SK-N-SH (cell line): ENCODE measurements around the gene PHACTR3. TPM values are rescaled to one million over a fixed set of nuclear protein-coding genes. Genes with fewer than 3 reads are reported as not detected.

ENCODE experiments used
- CTCF ChIA-PET: fragments of 300-600, 350-600 bp; formaldehyde crosslinking; extraction: SDS; loops from one replicate; lab custom pipeline; 2021; lab: Yijun Ruan, JAX
- POLR2A ChIA-PET: fragments of 350-600 bp; sonication (Branson Sonifier 250); formaldehyde crosslinking; extraction: SDS; loops from one replicate; lab custom pipeline; 2020; ENCODE audit warnings: antibody characterized with exemption, inconsistent platforms; lab: Yijun Ruan, JAX
- DNase-seq: peaks from one replicate; pipeline ENCODE4 v3.0.0; 2012
- H2AFZ ChIP-seq: fragments of 200-600 bp; sonication (generic); 2 replicates; pipeline ENCODE4 v1.8.1; 2016; ENCODE audit warnings: antibody characterized with exemption, mild to moderate bottlenecking, low read depth
- H3F3A ChIP-seq: fragments of 200-600 bp; sonication (generic); replicated peaks from 2 replicates; pipeline ENCODE3; 2016; ENCODE audit warnings: antibody characterized with exemption, mild to moderate bottlenecking; ENCODE audit not compliant: insufficient read depth
- H3K27ac ChIP-seq, 2 experiments: fragments of 200-500 bp in 1 of 2; fragments of 200-600 bp in 1 of 2; sonication (Bioruptor generic) in 1 of 2; sonication (generic), shearing (Covaris generic) in 1 of 2; 2 replicates each; pipeline versions ENCODE4 v1.5.1 to v1.6.1; 2014 to 2016; ENCODE audit warnings: low read depth in 2 of 2, inconsistent platforms in 1 of 2, low read length in 1 of 2, mild to moderate bottlenecking in 1 of 2, mixed read lengths in 1 of 2
- H3K27me3 ChIP-seq: fragments of 200-600 bp; sonication (generic), shearing (Covaris generic); 2 replicates; pipeline ENCODE4 v1.6.1; 2016; ENCODE audit warnings: mixed run types; ENCODE audit not compliant: insufficient read depth
- H3K36me3 ChIP-seq, 2 experiments: fragments of 200-500 bp in 1 of 2; fragments of 200-600 bp in 1 of 2; sonication (Bioruptor generic) in 1 of 2; sonication (generic) in 1 of 2; replicated peaks in 1 of 2; 2 replicates each; pipeline versions ENCODE3 to v1.5.1; 2014 to 2016; ENCODE audit warnings: low read length in 1 of 2, mild to moderate bottlenecking in 1 of 2; ENCODE audit not compliant: insufficient read depth in 2 of 2, control insufficient read depth in 1 of 2
- H3K4me1 ChIP-seq, 2 experiments: fragments of 200-500 bp in 1 of 2; fragments of 200-600 bp in 1 of 2; sonication (Bioruptor generic) in 1 of 2; sonication (generic), shearing (Covaris generic) in 1 of 2; 2 replicates each; pipeline versions ENCODE4 v1.5.1 to v1.6.1; 2014 to 2016; ENCODE audit warnings: low read depth in 1 of 2, low read length in 1 of 2, mixed run types in 1 of 2; ENCODE audit not compliant: insufficient read depth in 2 of 2, control insufficient read depth in 1 of 2
- H3K4me2 ChIP-seq: fragments of 200-600 bp; sonication (generic), shearing (Covaris generic); 2 replicates; pipeline ENCODE4 v1.6.1; 2017; ENCODE audit warnings: mixed run types
- H3K4me3 ChIP-seq, 2 experiments: fragments of 200-500 bp in 1 of 2; fragments of 200-600 bp in 1 of 2; sonication (Bioruptor generic) in 1 of 2; sonication (generic), shearing (Covaris generic) in 1 of 2; 2 replicates each; pipeline versions ENCODE4 v1.5.1 to v1.8.1; 2014 to 2016; ENCODE audit warnings: low read depth in 2 of 2, inconsistent platforms in 1 of 2, low read length in 1 of 2, mild to moderate bottlenecking in 1 of 2, mixed read lengths in 1 of 2, moderate library complexity in 1 of 2
- H3K79me2 ChIP-seq: fragments of 200-600 bp; sonication (generic); 2 replicates; pipeline ENCODE4 v1.8.1; 2017; ENCODE audit warnings: mild to moderate bottlenecking; ENCODE audit not compliant: insufficient read depth
- H3K9ac ChIP-seq: fragments of 200-600 bp; sonication (generic); 2 replicates; pipeline ENCODE4 v1.6.1; 2017; ENCODE audit warnings: mixed run types
- H3K9me2 ChIP-seq: fragments of 200-600 bp; sonication (generic); 2 replicates; pipeline ENCODE4 v1.6.1; 2017; ENCODE audit warnings: mixed run types
- H3K9me3 ChIP-seq: fragments of 200-600 bp; sonication (generic); 2 replicates; pipeline ENCODE4 v1.6.1; 2017; ENCODE audit warnings: mixed run types, mild to moderate bottlenecking, moderate library complexity
- H4K20me1 ChIP-seq: fragments of 200-600 bp; sonication (generic); 2 replicates; pipeline ENCODE4 v1.6.1; 2017; ENCODE audit warnings: mild to moderate bottlenecking, mixed run types; ENCODE audit not compliant: insufficient read depth
- CHD2 ChIP-seq: fragments of 150-350 bp; IDR thresholded peaks from 2 replicates; pipeline ENCODE4 v1.6.1; 2018; ENCODE audit warnings: low read length; ENCODE audit not compliant: partially characterized antibody
- ELF1 ChIP-seq: IDR thresholded peaks from 2 replicates; pipeline ENCODE4 v1.4.0; 2012
- EP300 ChIP-seq, 2 experiments: IDR thresholded peaks; 2 replicates each; pipeline versions ENCODE4 v1.4.0 to v1.6.1; 2012; ENCODE audit warnings: borderline replicate concordance in 1 of 2, low read depth in 1 of 2, low read length in 1 of 2
- FOXJ3 ChIP-seq: sonication (generic); formaldehyde crosslinking; IDR thresholded peaks from 2 replicates; pipeline ENCODE4 v1.5.1; 2020; ENCODE audit warnings: mild to moderate bottlenecking, missing genetic modification reagents
- GABPA ChIP-seq: IDR thresholded peaks from 2 replicates; pipeline ENCODE4 v1.4.0; 2012; ENCODE audit warnings: low read depth, mild to moderate bottlenecking
- MEF2A ChIP-seq: IDR thresholded peaks from 2 replicates; pipeline ENCODE4 v1.4.0; 2012; ENCODE audit warnings: low read depth, borderline replicate concordance
- NRF1 ChIP-seq: IDR thresholded peaks from 2 replicates; pipeline ENCODE4 v1.6.1; 2012; ENCODE audit warnings: low read depth, mild to moderate bottlenecking, low read length
- POLR2AphosphoS5 ChIP-seq: IDR thresholded peaks from 2 replicates; pipeline ENCODE4 v1.6.1; 2012; ENCODE audit warnings: low read depth, low read length
- RAD21 ChIP-seq: IDR thresholded peaks from 2 replicates; pipeline ENCODE4 v1.6.1; 2012; ENCODE audit warnings: mild to moderate bottlenecking, low read length
- RCOR1 ChIP-seq: fragments of 150-350 bp; IDR thresholded peaks from 2 replicates; pipeline ENCODE4 v1.6.1; 2017; ENCODE audit warnings: antibody characterized with exemption, low read length
- RFX5 ChIP-seq: IDR thresholded peaks from 2 replicates; pipeline ENCODE4 v1.6.1; 2012; ENCODE audit warnings: mild to moderate bottlenecking, improper control_type of control experiment, low read length
- RXRA ChIP-seq: IDR thresholded peaks from 2 replicates; pipeline ENCODE4 v1.4.0; 2012; ENCODE audit warnings: low read depth, mild to moderate bottlenecking, borderline replicate concordance
- SIN3A ChIP-seq: IDR thresholded peaks from 2 replicates; pipeline ENCODE4 v1.6.1; 2012; ENCODE audit warnings: low read depth, mild to moderate bottlenecking, low read length, moderate library complexity, borderline replicate concordance
- TAF1 ChIP-seq: IDR thresholded peaks from 2 replicates; pipeline ENCODE4 v1.6.1; 2012; ENCODE audit warnings: low read depth, mild to moderate bottlenecking, low read length, moderate library complexity, borderline replicate concordance
- TCF12 ChIP-seq: IDR thresholded peaks from 2 replicates; pipeline ENCODE4 v1.4.0; 2012
- TEAD4 ChIP-seq: IDR thresholded peaks from 2 replicates; pipeline ENCODE4 v1.4.0; 2012; ENCODE audit warnings: mild to moderate bottlenecking, borderline replicate concordance; ENCODE audit not compliant: insufficient read depth
- WGBS: methylation state at CpG from one replicate; pipeline ENCODE4 v1.1.6; 2017; ENCODE audit warnings: low lambda C conversion rate; 5-methylcytosine and 5-hydroxymethylcytosine counted together
- polyA plus RNA-seq, 3 experiments: library from polyadenylated mRNA; depleted of rRNA; stranded (reverse); fragments of >200 nt; gene quantifications; 2 replicates each; pipeline ENCODE4 v1.2.3, GENCODE V29; 2012
- TF ChIP-seq, protein P1 (sequence below): fragments of 150-350 bp; IDR thresholded peaks from 2 replicates; pipeline ENCODE4 v1.6.1; 2017; ENCODE audit warnings: antibody characterized with exemption, low read length, low read depth, borderline replicate concordance
- TF ChIP-seq, protein P2 (sequence below): fragments of 200-600 bp; sonication (generic); IDR thresholded peaks from 2 replicates; pipeline ENCODE4 v1.6.1; 2017; ENCODE audit warnings: antibody characterized with exemption, mild to moderate bottlenecking, moderate library complexity
- TF ChIP-seq, protein P3 (sequence below): IDR thresholded peaks from 2 replicates; pipeline ENCODE4 v1.4.0; 2012; ENCODE audit warnings: low read depth, borderline replicate concordance
- TF ChIP-seq, protein P4 (sequence below): fragments of 150-350 bp; IDR thresholded peaks from 2 replicates; pipeline ENCODE4 v1.6.1; 2016; ENCODE audit warnings: mild to moderate bottlenecking, low read depth, low read length
- TF ChIP-seq, protein P5 (sequence below): IDR thresholded peaks from 2 replicates; pipeline ENCODE4 v1.4.0; 2012; ENCODE audit warnings: low read depth

Gene PHACTR3
- polyA plus RNA-seq, 1 of the 3 experiments (the other 2 are of a cell fraction): 0.10 TPM

DNA sequence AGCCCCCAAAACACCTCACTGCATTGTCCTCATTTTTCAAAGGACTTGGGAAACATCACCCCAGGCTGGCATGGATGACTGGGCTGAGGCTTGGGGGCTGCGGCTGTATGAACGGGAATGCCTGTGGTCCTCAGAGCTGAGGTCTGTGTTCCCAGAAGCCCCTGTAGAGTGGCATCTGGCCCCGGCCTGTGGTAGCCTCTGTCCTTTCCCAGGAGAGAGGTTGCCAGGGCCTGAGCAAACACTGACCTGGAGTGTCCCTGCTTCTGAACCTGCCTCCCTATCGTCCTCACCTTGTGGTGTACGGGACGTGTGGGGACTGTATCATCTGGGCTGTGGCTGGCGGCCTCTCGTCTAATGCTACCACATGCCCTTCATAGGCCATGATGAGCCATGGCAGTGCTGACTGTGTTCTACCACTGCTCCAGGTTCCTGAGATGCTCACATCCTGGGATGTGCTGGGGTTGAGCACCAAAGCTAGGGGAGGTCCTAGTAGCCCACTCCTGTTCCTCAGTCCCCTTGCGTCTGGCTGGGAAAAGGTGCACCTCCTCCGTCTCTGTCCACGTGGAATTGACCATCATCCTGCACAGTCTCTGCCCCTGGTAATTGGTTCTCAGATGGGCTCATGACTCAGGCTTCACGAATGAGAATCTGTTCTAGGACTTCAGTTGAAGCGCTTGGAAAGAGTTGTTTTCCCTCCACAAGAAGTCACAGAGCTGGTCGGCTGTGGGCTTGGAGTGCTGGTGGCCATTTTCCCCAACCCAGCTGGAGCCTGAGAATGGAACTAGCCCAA, 27.6 kb downstream of the PHACTR3 start:
- WGBS: 52% methylated on average over 7 of the region's 14 CpGs

DNA sequence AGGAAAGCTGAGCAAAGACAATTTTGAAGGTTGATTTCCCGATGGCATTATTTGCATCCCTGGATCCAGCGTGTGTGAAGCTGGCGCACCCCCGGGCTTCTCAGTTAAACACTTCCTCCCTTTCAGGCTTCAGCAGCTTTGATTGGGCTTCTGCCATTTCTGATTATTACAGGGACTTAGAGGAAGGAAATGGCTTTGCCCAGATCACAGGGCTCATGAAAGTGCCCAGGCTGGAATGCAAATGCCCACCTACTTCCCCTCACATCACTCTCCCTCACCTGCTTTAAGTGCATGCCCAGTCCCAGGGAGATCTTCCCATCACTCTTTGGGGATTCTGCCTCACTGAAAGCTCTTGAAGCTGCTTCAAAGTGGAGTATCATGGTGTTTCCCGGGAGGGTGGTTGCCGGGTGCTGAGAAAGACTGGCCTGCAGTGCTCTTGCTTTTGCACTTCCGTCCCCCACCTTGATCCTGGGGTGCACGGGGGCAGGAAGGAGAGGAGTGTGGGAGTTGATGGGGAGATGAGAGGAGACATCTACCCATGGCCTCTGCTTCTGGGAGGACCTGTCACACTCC, 28.3 kb downstream of the PHACTR3 start:
- Histone ChIP-seq H2AFZ (no peak overlapping the region), H3K9ac (no peak overlapping the region), H3K4me3 (no peak overlapping the region), H3K9me2 (no peaks in the 10 kb centered on the region), H3K27me3 (no peaks in the 10 kb centered on the region), H3K27ac (no peak overlapping the region), H4K20me1 (no peaks in the 10 kb centered on the region), H3K79me2 (no peaks in the 10 kb centered on the region), H3K9me3 (no peaks in the 10 kb centered on the region), H3K36me3 (no peaks in the 10 kb centered on the region), H3F3A (no peaks in the 10 kb centered on the region), H3K4me1 (no peaks in the 10 kb centered on the region; a peak in 1 of 4 replicates), H3K4me2 (no peak overlapping the region)
- WGBS: 34% methylated on average over 5 of the region's 8 CpGs
- POLR2A ChIA-PET: no interaction called here
- no peak for DNase-seq
- CTCF ChIA-PET: interaction anchor here (0.8 kb wide), 1 partner anchor 33 kb away, joined by 3 read pairs; no protein-coding TSS in a partner anchor
- TF ChIP-seq, protein P1, sequence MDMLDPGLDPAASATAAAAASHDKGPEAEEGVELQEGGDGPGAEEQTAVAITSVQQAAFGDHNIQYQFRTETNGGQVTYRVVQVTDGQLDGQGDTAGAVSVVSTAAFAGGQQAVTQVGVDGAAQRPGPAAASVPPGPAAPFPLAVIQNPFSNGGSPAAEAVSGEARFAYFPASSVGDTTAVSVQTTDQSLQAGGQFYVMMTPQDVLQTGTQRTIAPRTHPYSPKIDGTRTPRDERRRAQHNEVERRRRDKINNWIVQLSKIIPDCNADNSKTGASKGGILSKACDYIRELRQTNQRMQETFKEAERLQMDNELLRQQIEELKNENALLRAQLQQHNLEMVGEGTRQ: no peak
- TF ChIP-seq EP300 (IDR thresholded peaks at IDR 0.05; ENCODE audit: borderline replicate concordance in 1 of 2, low read depth in 1 of 2, low read length in 1 of 2) (no peak), POLR2AphosphoS5 (no peak), NRF1 (no peak), ELF1 (no peak), SIN3A (no peak), CHD2 (no peak), TCF12 (no peak), RXRA (no peak)
- TF ChIP-seq, protein P2, sequence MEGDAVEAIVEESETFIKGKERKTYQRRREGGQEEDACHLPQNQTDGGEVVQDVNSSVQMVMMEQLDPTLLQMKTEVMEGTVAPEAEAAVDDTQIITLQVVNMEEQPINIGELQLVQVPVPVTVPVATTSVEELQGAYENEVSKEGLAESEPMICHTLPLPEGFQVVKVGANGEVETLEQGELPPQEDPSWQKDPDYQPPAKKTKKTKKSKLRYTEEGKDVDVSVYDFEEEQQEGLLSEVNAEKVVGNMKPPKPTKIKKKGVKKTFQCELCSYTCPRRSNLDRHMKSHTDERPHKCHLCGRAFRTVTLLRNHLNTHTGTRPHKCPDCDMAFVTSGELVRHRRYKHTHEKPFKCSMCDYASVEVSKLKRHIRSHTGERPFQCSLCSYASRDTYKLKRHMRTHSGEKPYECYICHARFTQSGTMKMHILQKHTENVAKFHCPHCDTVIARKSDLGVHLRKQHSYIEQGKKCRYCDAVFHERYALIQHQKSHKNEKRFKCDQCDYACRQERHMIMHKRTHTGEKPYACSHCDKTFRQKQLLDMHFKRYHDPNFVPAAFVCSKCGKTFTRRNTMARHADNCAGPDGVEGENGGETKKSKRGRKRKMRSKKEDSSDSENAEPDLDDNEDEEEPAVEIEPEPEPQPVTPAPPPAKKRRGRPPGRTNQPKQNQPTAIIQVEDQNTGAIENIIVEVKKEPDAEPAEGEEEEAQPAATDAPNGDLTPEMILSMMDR: no peak

More for the DNA sequence above, 27.6 kb downstream of the PHACTR3 start:
- no peak for DNase-seq
- CTCF ChIA-PET: interaction anchor here (0.8 kb wide), 1 partner anchor 33 kb away, joined by 3 read pairs; no protein-coding TSS in a partner anchor
- Histone ChIP-seq H3K4me2 (no peak overlapping the region), H3F3A (no peaks in the 10 kb centered on the region), H3K9me3 (no peaks in the 10 kb centered on the region), H3K27me3 (no peaks in the 10 kb centered on the region), H3K9me2 (no peaks in the 10 kb centered on the region), H3K27ac (no peak overlapping the region), H2AFZ (no peak overlapping the region), H3K79me2 (no peaks in the 10 kb centered on the region), H4K20me1 (no peaks in the 10 kb centered on the region), H3K4me3 (no peak overlapping the region), H3K36me3 (no peaks in the 10 kb centered on the region), H3K4me1 (no peaks in the 10 kb centered on the region; a peak in 1 of 4 replicates), H3K9ac (no peak overlapping the region)
- POLR2A ChIA-PET: no interaction called here
- TF ChIP-seq, protein P3, sequence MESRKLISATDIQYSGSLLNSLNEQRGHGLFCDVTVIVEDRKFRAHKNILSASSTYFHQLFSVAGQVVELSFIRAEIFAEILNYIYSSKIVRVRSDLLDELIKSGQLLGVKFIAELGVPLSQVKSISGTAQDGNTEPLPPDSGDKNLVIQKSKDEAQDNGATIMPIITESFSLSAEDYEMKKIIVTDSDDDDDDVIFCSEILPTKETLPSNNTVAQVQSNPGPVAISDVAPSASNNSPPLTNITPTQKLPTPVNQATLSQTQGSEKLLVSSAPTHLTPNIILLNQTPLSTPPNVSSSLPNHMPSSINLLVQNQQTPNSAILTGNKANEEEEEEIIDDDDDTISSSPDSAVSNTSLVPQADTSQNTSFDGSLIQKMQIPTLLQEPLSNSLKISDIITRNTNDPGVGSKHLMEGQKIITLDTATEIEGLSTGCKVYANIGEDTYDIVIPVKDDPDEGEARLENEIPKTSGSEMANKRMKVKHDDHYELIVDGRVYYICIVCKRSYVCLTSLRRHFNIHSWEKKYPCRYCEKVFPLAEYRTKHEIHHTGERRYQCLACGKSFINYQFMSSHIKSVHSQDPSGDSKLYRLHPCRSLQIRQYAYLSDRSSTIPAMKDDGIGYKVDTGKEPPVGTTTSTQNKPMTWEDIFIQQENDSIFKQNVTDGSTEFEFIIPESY: no peak
- TF ChIP-seq, protein P4, sequence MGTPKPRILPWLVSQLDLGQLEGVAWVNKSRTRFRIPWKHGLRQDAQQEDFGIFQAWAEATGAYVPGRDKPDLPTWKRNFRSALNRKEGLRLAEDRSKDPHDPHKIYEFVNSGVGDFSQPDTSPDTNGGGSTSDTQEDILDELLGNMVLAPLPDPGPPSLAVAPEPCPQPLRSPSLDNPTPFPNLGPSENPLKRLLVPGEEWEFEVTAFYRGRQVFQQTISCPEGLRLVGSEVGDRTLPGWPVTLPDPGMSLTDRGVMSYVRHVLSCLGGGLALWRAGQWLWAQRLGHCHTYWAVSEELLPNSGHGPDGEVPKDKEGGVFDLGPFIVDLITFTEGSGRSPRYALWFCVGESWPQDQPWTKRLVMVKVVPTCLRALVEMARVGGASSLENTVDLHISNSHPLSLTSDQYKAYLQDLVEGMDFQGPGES: no peak
- no peak for TF ChIP-seq RFX5
- TF ChIP-seq EP300 (IDR thresholded peaks at IDR 0.05; ENCODE audit: borderline replicate concordance in 1 of 2, low read depth in 1 of 2, low read length in 1 of 2): no peak
- TF ChIP-seq GABPA: no peak
- TF ChIP-seq, protein P5, sequence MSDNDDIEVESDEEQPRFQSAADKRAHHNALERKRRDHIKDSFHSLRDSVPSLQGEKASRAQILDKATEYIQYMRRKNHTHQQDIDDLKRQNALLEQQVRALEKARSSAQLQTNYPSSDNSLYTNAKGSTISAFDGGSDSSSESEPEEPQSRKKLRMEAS: no peak
- no peak for TF ChIP-seq TAF1
- TF ChIP-seq ELF1: no peak
- TF ChIP-seq TEAD4: no peak
- no peak for TF ChIP-seq RCOR1
- TF ChIP-seq RAD21: no peak
- no peak for TF ChIP-seq FOXJ3
- no peak for TF ChIP-seq MEF2A
